Cardiac muscle cell (in vitro differentiated cells and primary cell): ENCODE results near the gene BDP1. TPM values are rescaled to one million over a fixed set of nuclear protein-coding genes. Genes with fewer than 3 reads are reported as not detected.
"Not testable (repeated sequence)": the region's sequence is repeated elsewhere in the genome, so short reads cannot be mapped to it uniquely, and the experiment has no call there.

Experiments
- DNase-seq, 2 donors: peaks; one replicate each; pipeline versions ENCODE4 v3.0.0 to v3.0.0-alpha.2; 2010 to 2017; ENCODE audit warnings: low read depth in 1 of 2, low spot score in 1 of 2
- H3K27ac ChIP-seq: fragments of 200-600 bp; sonication (generic); 2 replicates; pipeline ENCODE4 v1.5.1; 2016
- H3K27me3 ChIP-seq: fragments of 200-600 bp; sonication (generic); 2 replicates; pipeline ENCODE4 v1.6.0; 2016; ENCODE audit warnings: control low read depth
- H3K36me3 ChIP-seq: fragments of 200-600 bp; sonication (generic); 2 replicates; pipeline ENCODE4 v1.5.1; 2016; ENCODE audit warnings: control low read depth
- H3K4me1 ChIP-seq: fragments of 200-600 bp; sonication (generic); 2 replicates; pipeline ENCODE4 v1.8.1; 2017; ENCODE audit warnings: low read depth, mild to moderate bottlenecking, mixed run types
- H3K4me3 ChIP-seq: fragments of 200-600 bp; sonication (generic); 2 replicates; pipeline ENCODE4 v1.5.1; 2016; ENCODE audit warnings: mild to moderate bottlenecking
- H3K9me3 ChIP-seq: fragments of 200-600 bp; sonication (generic); 2 replicates; pipeline ENCODE4 v1.5.1; 2017; ENCODE audit warnings: low read depth, mild to moderate bottlenecking, control low read depth
- polyA plus RNA-seq: library from polyadenylated mRNA; unstranded; fragments of >200 nt; fragmentation: Nextera tagmentation; extraction: Ambion mirVana; gene quantifications from 2 replicates; pipeline ENCODE4 v1.2.1, GENCODE V29; 2016
- total RNA-seq: library from RNA; depleted of rRNA; stranded (reverse); fragments of >200 nt; gene quantifications from 2 replicates; pipeline ENCODE4 v1.2.3, GENCODE V29; 2016
- TF ChIP-seq, protein P1 (sequence below): IDR thresholded peaks from 2 replicates; pipeline ENCODE4 v1.5.1; 2012; ENCODE audit warnings: low read depth, mild to moderate bottlenecking, low read length

BDP1 gene, protein sequence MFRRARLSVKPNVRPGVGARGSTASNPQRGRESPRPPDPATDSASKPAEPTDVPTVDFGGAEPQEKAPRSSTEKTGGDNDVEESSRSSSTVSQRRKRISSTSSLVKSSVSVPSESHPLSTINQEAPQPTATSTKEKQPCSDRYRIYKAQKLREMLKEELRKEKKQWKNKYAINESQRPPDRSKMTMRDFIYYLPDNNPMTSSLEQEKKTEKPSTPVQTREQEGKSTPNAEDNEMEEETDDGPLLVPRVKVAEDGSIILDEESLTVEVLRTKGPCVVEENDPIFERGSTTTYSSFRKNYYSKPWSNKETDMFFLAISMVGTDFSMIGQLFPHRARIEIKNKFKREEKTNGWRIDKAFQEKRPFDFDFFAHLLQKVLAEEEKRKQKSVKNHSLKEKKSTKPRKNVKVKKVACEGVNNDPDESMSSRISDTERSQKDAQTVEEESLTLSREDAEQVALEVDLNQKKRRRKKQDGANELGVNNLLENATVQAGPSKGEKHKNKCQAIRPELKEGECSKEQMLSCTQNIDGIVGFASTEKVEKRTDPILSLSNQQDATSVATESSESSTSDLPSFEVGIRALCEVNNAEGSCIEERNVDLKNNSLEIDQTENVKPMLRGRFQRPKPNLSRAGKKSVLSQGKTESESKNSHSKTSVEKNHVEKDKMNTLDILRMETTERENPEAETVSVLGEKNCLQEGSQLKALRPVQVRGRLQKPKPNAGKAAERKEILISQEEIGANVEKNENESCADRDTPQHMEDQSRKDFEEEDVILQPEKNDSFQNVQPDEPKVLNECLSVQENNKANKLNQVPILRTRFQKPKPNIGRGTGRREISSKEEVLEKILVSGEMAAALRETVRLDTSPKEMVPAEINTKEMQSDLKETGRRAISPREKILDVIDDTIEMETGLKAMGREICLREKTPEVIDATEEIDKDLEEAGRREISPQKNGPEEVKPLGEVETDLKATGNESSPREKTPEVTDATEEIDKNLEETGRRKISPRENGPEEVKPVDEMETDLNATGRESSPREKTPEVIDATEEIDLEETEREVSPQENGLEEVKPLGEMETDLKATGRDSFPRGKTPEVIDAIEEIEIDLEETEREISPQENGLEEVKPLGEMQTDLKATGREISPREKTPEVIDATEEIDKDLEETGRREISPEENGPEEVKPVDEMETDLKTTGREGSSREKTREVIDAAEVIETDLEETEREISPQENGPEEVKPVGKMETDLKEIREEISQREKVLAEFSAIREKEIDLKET (N-terminal part only)
- total RNA-seq (14.4 and 24.5 TPM in 2 replicates), polyA plus RNA-seq (18.0 and 18.4 TPM in 2 replicates)

- Histone ChIP-seq H3K4me1 (peaks cover 16% of the 10 kb centered on the region), H3K36me3 (peaks cover 19% of the 10 kb centered on the region), H3K4me3 (peak within 1 kb of the TSS; percentile 54), H3K27ac (peak within 1 kb of the TSS; percentile 87), H3K9me3 (no peaks in the 10 kb centered on the region), H3K27me3 (no peaks in the 10 kb centered on the region)
- TF ChIP-seq, protein P1, sequence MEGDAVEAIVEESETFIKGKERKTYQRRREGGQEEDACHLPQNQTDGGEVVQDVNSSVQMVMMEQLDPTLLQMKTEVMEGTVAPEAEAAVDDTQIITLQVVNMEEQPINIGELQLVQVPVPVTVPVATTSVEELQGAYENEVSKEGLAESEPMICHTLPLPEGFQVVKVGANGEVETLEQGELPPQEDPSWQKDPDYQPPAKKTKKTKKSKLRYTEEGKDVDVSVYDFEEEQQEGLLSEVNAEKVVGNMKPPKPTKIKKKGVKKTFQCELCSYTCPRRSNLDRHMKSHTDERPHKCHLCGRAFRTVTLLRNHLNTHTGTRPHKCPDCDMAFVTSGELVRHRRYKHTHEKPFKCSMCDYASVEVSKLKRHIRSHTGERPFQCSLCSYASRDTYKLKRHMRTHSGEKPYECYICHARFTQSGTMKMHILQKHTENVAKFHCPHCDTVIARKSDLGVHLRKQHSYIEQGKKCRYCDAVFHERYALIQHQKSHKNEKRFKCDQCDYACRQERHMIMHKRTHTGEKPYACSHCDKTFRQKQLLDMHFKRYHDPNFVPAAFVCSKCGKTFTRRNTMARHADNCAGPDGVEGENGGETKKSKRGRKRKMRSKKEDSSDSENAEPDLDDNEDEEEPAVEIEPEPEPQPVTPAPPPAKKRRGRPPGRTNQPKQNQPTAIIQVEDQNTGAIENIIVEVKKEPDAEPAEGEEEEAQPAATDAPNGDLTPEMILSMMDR, result peak; percentile 30
- peak; percentile 96 to 97 for DNase-seq
These were observed at the start of gene BDP1 for GRCh38 chr5:71455427-71456361. BDP1 (plus strand) TSS chr5:71455651; CDS start chr5:71455878, 227 bp downstream.

GRCh38 chr5:71410088-71410487, 45.4 kb upstream of the BDP1 start:
- H3K27me3 ChIP-seq, H3K36me3 ChIP-seq, H3K9me3 ChIP-seq, DNase-seq, H3K4me3 ChIP-seq, H3K4me1 ChIP-seq, H3K27ac ChIP-seq: not testable (repeated sequence)

DNA sequence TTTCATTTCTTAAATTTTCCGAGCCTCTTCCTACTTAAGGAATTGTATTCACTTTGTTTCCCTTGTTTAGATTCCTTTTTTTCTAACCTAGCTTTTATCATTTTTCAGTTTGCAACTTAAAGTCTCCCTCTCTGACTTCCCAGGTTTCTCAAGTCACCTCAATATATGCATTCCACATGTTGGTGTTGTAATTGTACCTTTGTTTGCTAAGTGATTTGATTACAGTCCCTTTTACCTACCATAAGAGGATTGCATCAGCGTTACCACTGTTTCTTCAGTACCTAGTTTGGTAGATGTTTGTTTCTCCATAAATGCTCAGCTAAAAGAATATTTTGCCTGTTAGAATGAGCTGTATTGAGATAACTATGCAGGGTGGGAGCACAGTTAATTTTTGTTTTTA, 39.8 kb upstream of the BDP1 start:
- H3K27ac ChIP-seq, H3K27me3 ChIP-seq, H3K9me3 ChIP-seq, H3K36me3 ChIP-seq, DNase-seq, H3K4me3 ChIP-seq, H3K4me1 ChIP-seq: not testable (repeated sequence)

DNA sequence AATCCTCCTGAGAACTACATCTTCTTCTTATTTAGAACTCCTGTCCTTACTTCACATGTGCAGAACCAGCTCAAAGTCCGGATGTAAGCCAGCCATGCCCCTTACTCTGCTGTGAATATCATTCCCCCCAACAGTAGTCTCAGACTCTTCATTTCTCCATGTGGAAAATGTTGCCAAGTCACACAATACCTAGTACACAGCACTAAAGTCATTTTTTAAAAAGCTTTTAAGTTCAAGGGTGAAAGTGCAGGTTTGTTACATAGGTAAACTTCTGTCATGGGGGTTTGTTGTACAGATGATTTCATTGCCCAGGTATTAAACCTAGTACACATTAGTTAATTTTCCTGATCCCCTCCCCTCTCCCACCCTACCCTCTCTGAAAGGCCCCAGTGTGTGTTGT, 37.4 kb upstream of the BDP1 start:
- H3K9me3 ChIP-seq, H3K27me3 ChIP-seq, DNase-seq, H3K36me3 ChIP-seq, H3K27ac ChIP-seq, H3K4me3 ChIP-seq: not testable (repeated sequence)
- H3K4me1 ChIP-seq, result peaks cover 10% of the 10 kb centered on the region

DNA sequence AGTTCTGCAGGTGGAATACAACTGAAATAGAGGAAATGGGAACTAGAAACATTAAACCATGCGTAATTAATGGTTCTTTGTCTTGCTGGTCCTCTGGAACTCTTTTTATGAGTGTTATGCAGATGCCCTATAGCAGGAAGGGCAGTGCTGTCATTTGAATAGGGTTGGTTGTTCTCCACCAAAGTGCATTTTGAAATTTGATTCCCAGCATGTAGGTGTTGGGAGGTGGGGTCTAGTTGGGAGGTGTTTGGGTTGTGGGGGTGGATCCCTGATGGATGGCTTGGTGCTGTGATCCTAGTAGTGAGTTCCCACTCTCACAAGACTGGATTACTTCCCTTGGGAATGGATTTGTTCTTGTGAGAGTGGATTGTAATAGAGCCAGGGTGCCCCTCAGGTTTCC, 34.2 kb upstream of the BDP1 start:
- not testable (repeated sequence) for H3K27ac ChIP-seq, H3K4me3 ChIP-seq, H3K9me3 ChIP-seq, H3K27me3 ChIP-seq, DNase-seq, H3K36me3 ChIP-seq
- peaks cover 18% of the 10 kb centered on the region for H3K4me1 ChIP-seq

DNA sequence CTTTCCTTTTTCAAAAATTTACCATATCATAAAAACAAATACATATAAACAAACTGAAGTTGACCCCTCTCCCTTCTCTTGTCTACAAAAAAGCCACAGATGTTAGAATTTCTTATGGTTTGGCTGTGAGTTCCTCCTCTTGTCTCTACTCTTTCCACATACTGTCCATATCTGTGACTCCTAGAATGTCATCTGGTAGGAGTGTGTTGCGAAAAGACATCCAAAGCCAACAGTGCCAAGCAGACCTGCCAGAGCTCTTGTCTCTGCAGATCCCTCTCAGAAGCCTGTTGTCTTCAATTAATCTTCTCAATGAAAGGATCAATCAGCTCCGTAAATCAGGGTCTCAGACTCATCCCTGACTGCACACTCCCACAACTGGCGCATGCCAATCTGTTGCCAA, 31.6 kb upstream of the BDP1 start:
- not testable (repeated sequence) for H3K4me3 ChIP-seq, DNase-seq, H3K36me3 ChIP-seq, H3K27ac ChIP-seq, H3K27me3 ChIP-seq, H3K9me3 ChIP-seq
- H3K4me1 ChIP-seq, result peaks cover 23% of the 10 kb centered on the region

GRCh38 chr5:71426686-71427474, 28.6 kb upstream of the BDP1 start:
- not testable (repeated sequence) for H3K27me3 ChIP-seq, H3K36me3 ChIP-seq, DNase-seq, H3K9me3 ChIP-seq, H3K4me3 ChIP-seq
- peak overlapping the region; percentile 75 for H3K27ac ChIP-seq
- peaks cover 21% of the 10 kb centered on the region for H3K4me1 ChIP-seq

- H3K4me3 ChIP-seq, H3K9me3 ChIP-seq, H3K36me3 ChIP-seq, H3K4me1 ChIP-seq, H3K27me3 ChIP-seq, H3K27ac ChIP-seq, DNase-seq: not testable (repeated sequence)
These were observed 23.0 kb upstream of the BDP1 start for GRCh38 chr5:71432410-71432809.

DNA sequence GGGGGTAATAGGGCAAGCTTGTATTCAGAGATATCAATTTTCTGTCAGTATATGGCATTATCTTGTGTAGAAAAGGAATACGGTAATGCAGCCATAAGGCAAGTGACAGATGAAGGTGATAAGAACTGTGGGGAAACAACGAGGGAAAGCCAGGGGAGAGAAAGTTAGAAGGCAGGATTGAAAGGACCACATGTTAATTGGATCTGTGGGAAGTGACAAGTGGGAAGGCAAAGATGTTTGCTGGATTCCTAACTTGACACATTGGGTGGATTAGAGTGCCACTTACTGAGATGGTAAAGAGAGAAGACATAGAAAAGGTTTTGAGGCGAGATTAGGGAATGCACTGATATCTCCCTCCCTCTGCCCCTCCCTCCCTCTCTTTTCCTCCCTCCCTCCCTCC, 20.6 kb upstream of the BDP1 start:
- H3K27ac ChIP-seq, DNase-seq: not testable (repeated sequence)

GRCh38 chr5:71441564-71441963, 13.9 kb upstream of the BDP1 start:
- H3K9me3 ChIP-seq, H3K27me3 ChIP-seq, H3K36me3 ChIP-seq, DNase-seq, H3K4me1 ChIP-seq, H3K27ac ChIP-seq, H3K4me3 ChIP-seq: not testable (repeated sequence)

More for the DNA sequence above, 20.6 kb upstream of the BDP1 start:
- H3K4me1 ChIP-seq, H3K4me3 ChIP-seq, H3K27me3 ChIP-seq, H3K36me3 ChIP-seq, H3K9me3 ChIP-seq: not testable (repeated sequence)

- not testable (repeated sequence) for H3K9me3 ChIP-seq, H3K4me1 ChIP-seq, H3K27me3 ChIP-seq, H3K27ac ChIP-seq, DNase-seq, H3K36me3 ChIP-seq, H3K4me3 ChIP-seq
These were observed 11.6 kb upstream of the BDP1 start for GRCh38 chr5:71443891-71444290.
